ENCODE data around the gene KCTD16. TPM values are rescaled to one million over a fixed set of nuclear protein-coding genes. Genes with fewer than 3 reads are reported as not detected.
A peak's percentile ranks its signal among the peaks of the same experiment; 100 is the strongest.

The KCTD16 gene
- total and polyA plus RNA-seq, 2 donors from 2014 or later, result 0.24 to 2.5 TPM

DNA sequence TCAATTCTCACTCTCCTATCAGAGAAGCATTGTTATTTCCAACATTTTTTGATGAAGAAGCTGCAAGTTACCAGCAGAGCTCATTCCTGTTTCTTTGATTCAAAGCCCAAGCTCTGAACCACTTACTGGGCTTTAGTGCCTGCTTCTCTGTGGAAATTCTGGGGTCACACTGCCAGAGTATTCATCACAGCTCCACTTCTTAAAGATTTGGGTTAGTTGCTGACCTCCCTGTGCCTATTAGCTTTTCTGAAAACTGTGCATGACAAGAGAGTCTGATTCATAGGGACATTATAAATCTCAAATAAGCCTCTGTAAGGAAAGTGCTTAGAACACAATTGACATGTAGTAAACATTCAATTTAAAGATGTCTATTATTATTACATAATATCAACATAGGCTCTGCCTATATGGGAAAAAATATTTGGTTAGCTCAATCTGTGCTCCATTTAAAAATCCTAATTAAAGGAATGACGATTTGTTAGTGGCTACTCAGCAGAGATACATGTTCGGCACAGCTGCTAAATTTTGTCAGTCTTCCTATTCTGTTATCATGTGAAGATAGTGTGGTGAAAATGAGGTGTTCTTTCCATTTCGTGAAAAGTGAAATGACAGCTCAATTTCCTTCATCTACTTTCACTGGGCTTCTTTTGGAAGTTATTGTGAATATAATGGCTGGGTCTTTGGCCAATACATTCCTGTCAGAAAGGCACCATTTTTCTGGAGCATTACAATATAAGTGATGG is 293.0 kb downstream of the KCTD16 start:
- H3K4me3 ChIP-seq (ENCODE audit: low read length in 3 of 3), result no peak overlapping the region
- H3K27ac ChIP-seq (ENCODE audit: low read depth in 2 of 2, low read length in 2 of 2), result no peak overlapping the region
- TF ChIP-seq CTCF (IDR thresholded peaks at IDR 0.05; ENCODE audit: borderline replicate concordance, extremely low read depth, insufficient read depth), result no peak
- intact Hi-C loops (cut with DNase I), result no loop called here
- FAIRE-seq, result no peak
- no peak for DNase-seq
- no peaks in the 10 kb centered on the region for H3K27me3 ChIP-seq (ENCODE audit: control insufficient read depth, insufficient read depth, low read length)
- H3K9me3 ChIP-seq (ENCODE audit: control insufficient read depth in 2 of 3, insufficient read depth in 1 of 3, low read length in 3 of 3), result no peaks in the 10 kb centered on the region
- H3K36me3 ChIP-seq (ENCODE audit: control insufficient read depth in 2 of 3, insufficient read depth in 3 of 3, low read length in 3 of 3), result no peaks in the 10 kb centered on the region
- H3K4me1 ChIP-seq (ENCODE audit: control insufficient read depth in 2 of 3, insufficient read depth in 2 of 3, low read depth in 1 of 3, low read length in 3 of 3), result no peaks in the 10 kb centered on the region
- H3K9ac ChIP-seq (ENCODE audit: low read length in 3 of 3), result no peak overlapping the region

DNA sequence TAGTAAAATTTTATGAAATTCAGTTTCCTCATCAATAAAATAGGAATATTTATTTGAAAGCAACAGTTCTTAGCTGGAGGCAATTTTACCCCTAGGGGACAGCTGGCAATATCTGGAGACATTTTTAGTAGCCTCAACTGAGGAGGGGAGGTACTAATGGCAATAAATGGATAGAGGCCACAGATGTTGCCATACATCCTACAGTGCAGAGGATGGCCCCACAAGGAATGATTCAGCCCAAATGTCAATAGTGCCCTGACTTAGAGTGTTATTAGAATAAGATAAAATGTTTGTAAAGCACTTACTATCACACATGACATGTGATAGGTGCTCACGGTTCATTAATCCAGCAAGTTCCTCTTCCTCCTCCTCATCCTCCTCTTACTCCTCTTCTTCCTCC is 293.6 kb downstream of the KCTD16 start:
- intact Hi-C loops (cut with DNase I), result no loop called here
- DNase-seq (no peak), FAIRE-seq (no peak)
- Histone ChIP-seq H3K4me1 (ENCODE audit: control insufficient read depth in 2 of 3, insufficient read depth in 2 of 3, low read depth in 1 of 3, low read length in 3 of 3) (no peaks in the 10 kb centered on the region), H3K9ac (ENCODE audit: low read length in 3 of 3) (no peak overlapping the region), H3K27ac (ENCODE audit: low read depth in 2 of 2, low read length in 2 of 2) (no peak overlapping the region), H3K4me3 (ENCODE audit: low read length in 3 of 3) (no peak overlapping the region), H3K9me3 (ENCODE audit: control insufficient read depth in 2 of 3, insufficient read depth in 1 of 3, low read length in 3 of 3) (no peaks in the 10 kb centered on the region), H3K27me3 (ENCODE audit: control insufficient read depth, insufficient read depth, low read length) (no peaks in the 10 kb centered on the region), H3K36me3 (ENCODE audit: control insufficient read depth in 2 of 3, insufficient read depth in 3 of 3, low read length in 3 of 3) (no peaks in the 10 kb centered on the region)
- no peak for TF ChIP-seq CTCF (IDR thresholded peaks at IDR 0.05; ENCODE audit: borderline replicate concordance, extremely low read depth, insufficient read depth)

DNA sequence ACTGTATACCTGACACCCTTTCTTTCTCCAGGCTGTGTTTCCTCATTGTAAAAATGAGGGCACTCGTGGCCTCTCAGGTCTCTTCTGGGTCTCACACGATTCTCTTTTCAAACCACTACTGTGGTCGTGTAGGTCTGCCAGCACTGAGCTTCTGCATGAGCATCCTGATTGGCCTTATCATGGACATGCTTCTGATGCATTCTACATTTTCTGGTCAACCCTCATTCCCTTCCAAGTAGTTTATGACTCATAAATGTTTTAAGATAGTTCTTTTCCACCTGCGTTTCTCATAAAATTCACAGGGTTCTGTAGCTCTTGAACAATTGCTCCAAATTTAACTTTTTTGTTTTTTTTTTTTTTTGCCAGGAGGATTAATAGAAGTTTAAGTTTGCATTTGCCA is 294.8 kb downstream of the KCTD16 start:
- Histone ChIP-seq H3K4me3 (ENCODE audit: low read length in 3 of 3) (no peak overlapping the region), H3K27ac (ENCODE audit: low read depth in 2 of 2, low read length in 2 of 2) (no peak overlapping the region), H3K9ac (ENCODE audit: low read length in 3 of 3) (no peak overlapping the region), H3K9me3 (ENCODE audit: control insufficient read depth in 2 of 3, insufficient read depth in 1 of 3, low read length in 3 of 3) (no peaks in the 10 kb centered on the region), H3K36me3 (ENCODE audit: control insufficient read depth in 2 of 3, insufficient read depth in 3 of 3, low read length in 3 of 3) (no peaks in the 10 kb centered on the region), H3K4me1 (ENCODE audit: control insufficient read depth in 2 of 3, insufficient read depth in 2 of 3, low read depth in 1 of 3, low read length in 3 of 3) (no peaks in the 10 kb centered on the region), H3K27me3 (ENCODE audit: control insufficient read depth, insufficient read depth, low read length) (no peaks in the 10 kb centered on the region)
- intact Hi-C loops (cut with DNase I), result no loop called here
- TF ChIP-seq CTCF (IDR thresholded peaks at IDR 0.05; ENCODE audit: borderline replicate concordance, extremely low read depth, insufficient read depth), result no peak
- DNase-seq (peak in 2 of 5 donors; percentile 23 to 43), FAIRE-seq (no peak)
